HG03378 (cell line): Measurements from ENCODE around the gene PRKCH.
"Not testable (repeated sequence)": the region's sequence is repeated elsewhere in the genome, so short reads cannot be mapped to it uniquely, and the experiment has no call there.

ENCODE experiments used
- ATAC-seq: cut with Tn5 transposase; IDR thresholded peaks from one replicate; pipeline ENCODE4 v1.9.1; 2021; ENCODE audit warnings: mild to moderate bottlenecking, moderate library complexity; ENCODE audit not compliant: unreplicated experiment

Gene PRKCH

GRCh38 chr14:61451491-61451890, 130.1 kb downstream of the PRKCH start:
- no peak for ATAC-seq

GRCh38 chr14:61451891-61452400, 130.6 kb downstream of the PRKCH start:
- no peak for ATAC-seq

GRCh38 chr14:61452452-61452851, 131.1 kb downstream of the PRKCH start:
- no peak for ATAC-seq

GRCh38 chr14:61453103-61453767, 131.9 kb downstream of the PRKCH start:
- ATAC-seq: no peak

- no peak for ATAC-seq
Measured at GRCh38 chr14:61454545-61454944, 133.2 kb downstream of the PRKCH start.

- no peak for ATAC-seq
Measured at GRCh38 chr14:61455351-61455750, 134.0 kb downstream of the PRKCH start.

GRCh38 chr14:61456720-61457119, 135.3 kb downstream of the PRKCH start:
- peak; percentile 77 for ATAC-seq

- ATAC-seq: no peak
Measured at GRCh38 chr14:61458766-61459165, 137.4 kb downstream of the PRKCH start.

GRCh38 chr14:61459229-61459628, 137.8 kb downstream of the PRKCH start:
- ATAC-seq: no peak

- ATAC-seq: no peak
Measured at GRCh38 chr14:61460063-61460462, 138.7 kb downstream of the PRKCH start.

GRCh38 chr14:61460718-61461611, 139.6 kb downstream of the PRKCH start:
- ATAC-seq: no peak

- ATAC-seq: no peak
Measured at GRCh38 chr14:61461808-61462275, 140.5 kb downstream of the PRKCH start.

- no peak for ATAC-seq
Measured at GRCh38 chr14:61462566-61463193, 141.3 kb downstream of the PRKCH start.

GRCh38 chr14:61463664-61464285, 142.4 kb downstream of the PRKCH start:
- ATAC-seq: no peak

- not testable (repeated sequence) for ATAC-seq
Measured at GRCh38 chr14:61464539-61465320, 143.4 kb downstream of the PRKCH start.

GRCh38 chr14:61466249-61466904, 145.0 kb downstream of the PRKCH start:
- ATAC-seq: no peak

GRCh38 chr14:61466905-61467280, 145.5 kb downstream of the PRKCH start:
- no peak for ATAC-seq

- ATAC-seq: no peak
Measured at GRCh38 chr14:61467296-61467695, 145.9 kb downstream of the PRKCH start.

- no peak for ATAC-seq
Measured at GRCh38 chr14:61468063-61468825, 146.9 kb downstream of the PRKCH start.
